GM13976 (cell line): Measurements from ENCODE around the gene LRRC55.

Source experiments
- DNase-seq: peaks from one replicate; pipeline ENCODE4 v3.0.0; 2012; ENCODE audit warnings: low spot score
- CTCF ChIP-seq: IDR thresholded peaks from 2 replicates; pipeline ENCODE4 v1.5.1; 2012; ENCODE audit warnings: borderline replicate concordance, mild to moderate bottlenecking; ENCODE audit not compliant: insufficient read depth; ENCODE audit errors: extremely low read depth, missing control alignments, control extremely low read depth
- in situ Hi-C: fragments of 300-500 bp; cut with MboI; formaldehyde crosslinking; loops from one replicate; pipeline ENCODE4 v1.12.0; 2022; ENCODE audit warnings: low sequenced_read_pairs, mixed read lengths, inconsistent platforms; ENCODE audit not compliant: unreplicated experiment

LRRC55 gene

DNA sequence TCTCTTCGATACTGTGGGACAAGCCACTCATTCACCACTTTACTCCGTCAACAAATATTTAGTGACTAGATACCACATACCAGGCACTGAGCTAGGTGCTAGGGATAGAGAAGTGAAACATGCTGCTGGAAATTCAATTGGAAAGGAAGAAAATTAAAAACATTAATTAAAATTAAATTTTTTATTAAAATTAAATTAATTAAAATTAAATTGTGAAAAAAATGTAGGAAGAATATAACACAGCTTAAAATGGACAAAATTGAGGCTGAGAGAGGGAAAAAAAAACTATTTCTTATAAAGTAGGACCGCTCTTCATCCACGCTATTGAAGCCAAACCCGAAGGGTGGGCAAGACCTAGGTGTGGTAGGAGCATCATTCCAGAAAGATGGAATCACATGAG is 23.6 kb upstream of the LRRC55 start:
- TF ChIP-seq CTCF = no peak
- in situ Hi-C loops = no loop called here

DNA sequence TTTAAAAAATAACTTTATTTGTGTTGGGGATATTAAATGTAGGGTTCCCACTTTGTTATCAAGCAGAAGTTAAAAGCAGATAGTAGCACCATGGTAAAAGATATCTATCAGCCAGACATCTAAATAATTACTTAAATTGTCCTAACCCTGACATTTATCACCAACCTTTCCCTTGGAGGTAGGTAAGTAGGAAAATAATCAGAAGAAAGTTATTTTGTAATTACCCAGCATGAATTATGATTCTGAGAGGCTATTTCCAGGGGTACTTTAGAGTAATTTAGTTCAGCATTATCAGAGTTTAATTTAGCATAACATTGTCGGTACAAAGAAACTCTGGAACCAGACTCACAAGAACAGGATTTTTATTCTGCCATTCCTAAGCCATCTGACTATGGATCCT is 23.2 kb upstream of the LRRC55 start:
- TF ChIP-seq CTCF = no peak
- DNase-seq = no peak
- in situ Hi-C loops = no loop called here

More for the DNA sequence above, 23.6 kb upstream of the LRRC55 start:
- DNase-seq = no peak

DNA sequence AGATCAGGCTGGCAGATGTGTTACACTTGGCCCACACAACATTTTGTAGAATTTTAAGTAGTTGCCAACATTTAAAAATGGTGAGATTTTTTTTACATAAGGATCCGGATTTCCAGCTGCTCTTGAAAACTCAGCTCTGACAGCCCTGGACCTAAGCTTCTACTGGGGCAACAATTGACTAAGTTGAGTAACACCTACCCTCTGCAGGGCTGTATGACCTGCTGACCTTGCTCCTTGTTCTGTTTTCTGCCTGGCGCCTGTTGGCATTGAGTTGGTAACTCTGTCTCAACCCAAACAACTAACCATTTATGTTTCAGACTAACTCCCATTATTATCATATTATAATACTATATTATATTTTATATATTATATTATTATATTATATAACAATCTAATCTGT is 21.1 kb upstream of the LRRC55 start:
- no peak for DNase-seq
- TF ChIP-seq CTCF = no peak
- in situ Hi-C loops = no loop called here

GRCh38 chr11:57161351-57161750 is 20.4 kb upstream of the LRRC55 start:
- in situ Hi-C loops = no loop called here
- no peak for TF ChIP-seq CTCF
- DNase-seq = no peak

DNA sequence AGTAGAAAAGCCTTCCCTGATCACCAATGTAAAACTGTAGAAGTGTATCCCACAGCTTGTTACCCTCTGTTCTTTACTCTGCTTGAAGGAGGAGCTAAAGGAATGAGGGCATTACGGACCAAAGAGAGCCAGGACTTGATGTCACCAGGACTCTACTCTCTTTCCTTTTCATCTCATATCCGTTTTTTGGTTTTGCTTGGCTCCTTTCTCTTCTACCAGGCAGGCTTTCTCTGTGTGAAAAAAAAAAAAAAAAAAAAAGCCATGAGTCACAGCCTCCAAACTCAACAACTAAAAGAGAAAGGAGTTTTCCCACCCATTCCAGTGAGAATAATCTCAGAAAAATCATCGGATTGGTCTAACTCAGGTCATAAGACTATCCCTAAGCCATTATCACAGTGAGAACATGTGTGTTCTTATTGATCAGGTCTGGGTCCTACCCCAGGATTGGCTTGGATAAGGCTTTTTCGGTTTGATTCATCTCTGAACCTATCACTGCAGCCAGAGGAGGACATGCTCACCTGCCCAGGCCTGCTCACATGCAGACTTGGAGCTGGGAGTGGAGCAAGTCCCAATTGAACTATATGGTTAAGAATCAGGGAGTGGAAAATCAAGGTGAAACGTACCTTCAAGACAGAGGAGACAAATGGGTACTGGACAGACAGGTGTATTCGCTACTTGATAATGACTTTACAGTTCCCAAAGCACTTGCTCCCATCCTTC is 19.4 kb upstream of the LRRC55 start:
- in situ Hi-C loops = no loop called here
- TF ChIP-seq CTCF = no peak
- no peak for DNase-seq

- in situ Hi-C loops = no loop called here
These were observed 18.4 kb upstream of the LRRC55 start for GRCh38 chr11:57163160-57163868.

More at GRCh38 chr11:57163160-57163868, 18.4 kb upstream of the LRRC55 start:
- DNase-seq = no peak
- TF ChIP-seq CTCF = no peak
